CD4-positive, alpha-beta memory T cell (primary cell): Measurements from ENCODE around the gene RNF207. TPM values are rescaled to one million over a fixed set of nuclear protein-coding genes. Genes with fewer than 3 reads are reported as not detected.

Source experiments
- CTCF ChIA-PET: fragments of 350-600 bp; sonication (Branson Sonifier 250); formaldehyde crosslinking; loops from one replicate; lab custom pipeline; 2021; ENCODE audit warnings: inconsistent platforms; ENCODE audit not compliant: partially characterized antibody; lab: Charles Lee
- POLR2A ChIA-PET: fragments of 350-600 bp; sonication (Branson Sonifier 250); formaldehyde crosslinking; loops from one replicate; lab custom pipeline; 2021; ENCODE audit not compliant: partially characterized antibody; lab: Charles Lee
- DNase-seq, 5 donors: peaks; one replicate each; pipeline versions ENCODE4 v3.0.0 to v3.0.0-alpha.2; 2020 to 2022; ENCODE audit warnings: mixed read lengths in 1 of 5
- H3K27ac ChIP-seq: one replicate; pipeline ENCODE4 v1.7.0; 2013; ENCODE audit warnings: low read depth, low read length
- H3K27me3 ChIP-seq: 2 replicates; pipeline ENCODE4 v1.7.0; 2013; ENCODE audit warnings: mild to moderate bottlenecking, low read length, moderate library complexity; ENCODE audit not compliant: insufficient read depth
- H3K36me3 ChIP-seq: 2 replicates; pipeline ENCODE4 v1.7.0; 2013; ENCODE audit warnings: mild to moderate bottlenecking, low read length, moderate library complexity; ENCODE audit not compliant: insufficient read depth
- H3K4me1 ChIP-seq: 2 replicates; pipeline ENCODE4 v1.7.0; 2013; ENCODE audit warnings: mild to moderate bottlenecking, low read length, moderate library complexity; ENCODE audit not compliant: insufficient read depth
- H3K4me3 ChIP-seq, 2 donors: one replicate each; pipeline ENCODE4 v1.7.0; 2013; ENCODE audit warnings: low read length in 2 of 2, mild to moderate bottlenecking in 1 of 2
- H3K9me3 ChIP-seq, 2 donors: one replicate each; pipeline ENCODE4 v1.7.0; 2013; ENCODE audit warnings: low read length in 2 of 2, control low read depth in 1 of 2; ENCODE audit not compliant: control insufficient read depth in 1 of 2
- H3K27ac Mint-ChIP-seq, 7 donors: one replicate each; pipeline ENCODE4 v1.8.0; 2020 to 2021; ENCODE audit warnings: mixed read lengths in 7 of 7, mild to moderate bottlenecking in 6 of 7, inconsistent platforms in 3 of 7, moderate library complexity in 3 of 7
- H3K27me3 Mint-ChIP-seq, 2 donors: one replicate each; pipeline ENCODE4 v1.8.0; 2020 to 2021; ENCODE audit warnings: mixed read lengths in 2 of 2
- H3K36me3 Mint-ChIP-seq, 2 donors: one replicate each; pipeline ENCODE4 v1.8.0; 2020 to 2021; ENCODE audit warnings: mixed read lengths in 2 of 2, inconsistent platforms in 1 of 2, mild to moderate bottlenecking in 1 of 2
- H3K4me1 Mint-ChIP-seq, 4 donors: one replicate each; pipeline ENCODE4 v1.8.0; 2020 to 2021; ENCODE audit warnings: mixed read lengths in 4 of 4, mild to moderate bottlenecking in 1 of 4
- H3K4me3 Mint-ChIP-seq, 8 donors: one replicate each; pipeline ENCODE4 v1.8.0; 2020 to 2021; ENCODE audit warnings: mixed read lengths in 8 of 8, mild to moderate bottlenecking in 7 of 8, moderate library complexity in 6 of 8, inconsistent platforms in 3 of 8
- H3K9me3 Mint-ChIP-seq, 8 donors: one replicate each; pipeline ENCODE4 v1.8.0; 2020 to 2021; ENCODE audit warnings: mixed read lengths in 8 of 8, mild to moderate bottlenecking in 5 of 8, inconsistent platforms in 3 of 8, moderate library complexity in 1 of 8
- intact Hi-C: fragments of 100-400 bp; cut with micrococcal nuclease; formaldehyde crosslinking; loops from one replicate; pipeline ENCODE4 v1.15.1; 2023
- polyA plus RNA-seq, 2 donors: library from polyadenylated mRNA; unstranded; fragments of 300-500 nt; fragmentation: Illumina TruSeq; gene quantifications; one replicate each; pipeline ENCODE4 v1.2.3, GENCODE V29; 2021
- total RNA-seq, 2 experiments: library from RNA; stranded (reverse); gene quantifications; one replicate each; pipeline ENCODE4 v1.2.3, GENCODE V29; 2021

Gene RNF207
- total and polyA plus RNA-seq, 4 experiments from 2014 or later, result 1.7 to 9.4 (median 5.3) TPM

GRCh38 chr1:6208723-6209660 is 3.1 kb downstream of the RNF207 start:
- Mint-ChIP-seq H3K27me3 (peaks cover 0 to 3% of the 10 kb centered on the region in 2 donors), H3K4me3 (peak overlapping the region; percentile 60 to 74 (median 66)), H3K27ac (peak overlapping the region in 1 of 7 donors; percentile 75), H3K4me1 (peaks cover 2 to 27% (median 9%) of the 10 kb centered on the region in 4 donors), H3K36me3 (no peaks in the 10 kb centered on the region), H3K9me3 (no peaks in the 10 kb centered on the region)
- Histone ChIP-seq H3K36me3 (no peaks in the 10 kb centered on the region), H3K4me3 (peak overlapping the region in 1 of 2 donors; percentile 24), H3K27ac (no peak overlapping the region), H3K4me1 (peaks cover 25% of the 10 kb centered on the region), H3K9me3 (no peaks in the 10 kb centered on the region), H3K27me3 (no peaks in the 10 kb centered on the region)
- DNase-seq, result peak in 2 of 5 donors; percentile 16
- ChIA-PET POLR2A (interaction anchor here (1.0 to 1.3 kb wide), 2 partner anchors 19 to 36 kb away, joined by 3 to 4 read pairs; no protein-coding TSS in a partner anchor), CTCF (interaction anchor here (1.2 kb wide), 1 partner anchor 11 kb away, joined by 3 read pairs; no protein-coding TSS in a partner anchor)
- intact Hi-C loops, result loop anchor here (5.0 kb wide), 1 partner anchor 38 kb away; no protein-coding TSS in a partner anchor

- DNase-seq, result peak in 3 of 5 donors; percentile 14 to 21 (median 16)
- CTCF ChIA-PET, result no interaction called here
- H3K27me3 ChIP-seq, result no peaks in the 10 kb centered on the region
- Mint-ChIP-seq H3K36me3 (no peaks in the 10 kb centered on the region), H3K4me1 (peaks cover 2 to 22% (median 7%) of the 10 kb centered on the region in 4 donors), H3K9me3 (no peaks in the 10 kb centered on the region), H3K27me3 (peaks cover 0 to 2% of the 10 kb centered on the region in 2 donors), H3K27ac (peak overlapping the region in 1 of 7 donors; percentile 75), H3K4me3 (peak overlapping the region; percentile 50 to 74 (median 62))
- H3K4me3 ChIP-seq, result no peak overlapping the region
- H3K27ac ChIP-seq, result no peak overlapping the region
- no peaks in the 10 kb centered on the region for H3K36me3 ChIP-seq
- intact Hi-C loops, result loop anchor here (5.0 kb wide), 1 partner anchor 37 kb away; no protein-coding TSS in a partner anchor
- no peaks in the 10 kb centered on the region for H3K9me3 ChIP-seq
- H3K4me1 ChIP-seq, result peaks cover 22% of the 10 kb centered on the region
- POLR2A ChIA-PET, result interaction anchor here (0.9 kb wide), 1 partner anchor 26 kb away, joined by 3 read pairs; the partner anchor contains the start of gene ICMT
Measured at GRCh38 chr1:6209661-6210580, 4.0 kb downstream of the RNF207 start.

GRCh38 chr1:6210591-6211355 is 4.9 kb downstream of the RNF207 start:
- H3K4me3 Mint-ChIP-seq, result no peak overlapping the region
- CTCF ChIA-PET, result no interaction called here
- H3K36me3 ChIP-seq, result no peaks in the 10 kb centered on the region

GRCh38 chr1:6211731-6212130 is 5.8 kb downstream of the RNF207 start:
- Mint-ChIP-seq H3K4me1 (peaks cover 2 to 19% (median 6%) of the 10 kb centered on the region in 4 donors), H3K27ac (no peak overlapping the region), H3K9me3 (no peaks in the 10 kb centered on the region), H3K27me3 (peaks cover 0 to 2% of the 10 kb centered on the region in 2 donors), H3K4me3 (no peak overlapping the region), H3K36me3 (no peaks in the 10 kb centered on the region)
- Histone ChIP-seq H3K36me3 (no peaks in the 10 kb centered on the region), H3K27ac (no peak overlapping the region), H3K4me3 (no peak overlapping the region), H3K9me3 (no peaks in the 10 kb centered on the region), H3K4me1 (peaks cover 13% of the 10 kb centered on the region), H3K27me3 (no peaks in the 10 kb centered on the region)
- intact Hi-C loops, result no loop called here
- CTCF ChIA-PET, result no interaction called here
- DNase-seq, result no peak
- POLR2A ChIA-PET, result no interaction called here

More at GRCh38 chr1:6210591-6211355, 4.9 kb downstream of the RNF207 start:
- Mint-ChIP-seq H3K36me3 (no peaks in the 10 kb centered on the region), H3K27me3 (peaks cover 0 to 2% of the 10 kb centered on the region in 2 donors), H3K4me1 (peaks cover 3 to 23% (median 7%) of the 10 kb centered on the region in 4 donors), H3K9me3 (no peaks in the 10 kb centered on the region), H3K27ac (no peak overlapping the region)
- POLR2A ChIA-PET, result interaction anchor here (0.9 kb wide), 1 partner anchor 25 kb away, joined by 3 read pairs; the partner anchor contains the start of gene ICMT
- intact Hi-C loops, result no loop called here
- no peak for DNase-seq
- no peaks in the 10 kb centered on the region for H3K9me3 ChIP-seq
- no peak overlapping the region for H3K4me3 ChIP-seq
- peaks cover 19% of the 10 kb centered on the region for H3K4me1 ChIP-seq
- H3K27ac ChIP-seq, result no peak overlapping the region
- H3K27me3 ChIP-seq, result no peaks in the 10 kb centered on the region

GRCh38 chr1:6212193-6212959 is 6.5 kb downstream of the RNF207 start:
- no peaks in the 10 kb centered on the region for H3K27me3 Mint-ChIP-seq
- POLR2A ChIA-PET, result no interaction called here

More at GRCh38 chr1:6212193-6212959, 6.5 kb downstream of the RNF207 start:
- Mint-ChIP-seq H3K4me1 (peaks cover 0 to 16% (median 6%) of the 10 kb centered on the region in 4 donors), H3K9me3 (no peaks in the 10 kb centered on the region), H3K36me3 (no peaks in the 10 kb centered on the region), H3K27ac (peak overlapping the region in 1 of 7 donors; percentile 29), H3K4me3 (peak overlapping the region in 2 of 8 donors; percentile 12 to 30)
- Histone ChIP-seq H3K4me3 (no peak overlapping the region), H3K27ac (no peak overlapping the region), H3K36me3 (no peaks in the 10 kb centered on the region), H3K9me3 (no peaks in the 10 kb centered on the region), H3K4me1 (peaks cover 9% of the 10 kb centered on the region), H3K27me3 (no peaks in the 10 kb centered on the region)
- CTCF ChIA-PET, result no interaction called here
- intact Hi-C loops, result no loop called here
- no peak for DNase-seq
